Hepatocyte (in vitro differentiated cells): Measurements from ENCODE around the gene CABYR.

Experiments
- CTCF ChIP-seq: fragments of 200-600 bp; sonication (generic); IDR thresholded peaks from 2 replicates; pipeline ENCODE4 v1.5.1; 2016; ENCODE audit warnings: antibody characterized with exemption, mild to moderate bottlenecking; ENCODE audit not compliant: poor library complexity
- EZH2 ChIP-seq: fragments of 200-600 bp; sonication (generic); IDR thresholded peaks from 2 replicates; pipeline ENCODE4 v1.6.1; 2016; ENCODE audit warnings: antibody characterized with exemption, mild to moderate bottlenecking, borderline replicate concordance
- EZH2phosphoT487 ChIP-seq: fragments of 200-600 bp; sonication (generic); IDR thresholded peaks from one replicate; pipeline ENCODE4 v1.6.1; 2018; ENCODE audit warnings: antibody characterized with exemption, mild to moderate bottlenecking, low read depth, moderate library complexity; ENCODE audit not compliant: unreplicated experiment, severe bottlenecking

GRCh38 chr18:24138409-24138788 lies 463 bp upstream of the CABYR start:
- no peak for TF ChIP-seq CTCF
- no peak for TF ChIP-seq EZH2
- no peak for TF ChIP-seq EZH2phosphoT487
